Measurements from ENCODE around the gene VPS51. TPM values are rescaled to one million over a fixed set of nuclear protein-coding genes. Genes with fewer than 3 reads are reported as not detected.

VPS51 gene
- total RNA-seq, 4 donors from 2014 or later = 185 to 414 (median 237) TPM

DNA sequence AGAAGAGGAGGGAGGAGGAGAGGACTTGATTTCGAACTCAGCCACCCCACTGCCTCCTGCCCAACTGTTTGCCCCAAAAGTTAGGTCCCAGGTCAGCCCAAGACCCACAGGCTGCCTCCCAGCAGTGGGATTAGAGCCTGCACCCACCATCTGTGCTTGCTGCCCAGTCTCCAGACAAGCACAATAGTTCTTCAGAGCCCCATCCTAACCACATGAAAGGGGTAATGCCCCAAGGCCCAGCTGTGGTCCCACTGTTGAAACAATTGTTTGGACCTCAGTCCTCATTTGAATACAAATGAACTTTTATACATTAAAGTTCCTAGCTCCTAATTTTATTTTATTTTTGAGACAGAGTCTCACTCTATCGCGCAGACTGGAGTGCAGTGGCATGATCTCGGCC is 5.4 kb upstream of the VPS51 start:
- H3K4me1 ChIP-seq = peaks cover under 1 to 6% (median 3%) of the 10 kb centered on the region in 4 donors
- H3K4me3 ChIP-seq = no peak overlapping the region
- 97% methylated on average over 4 of the region's 4 CpGs for WGBS
- intact Hi-C loops (cut with DNase I) = no loop called here
- H3K36me3 ChIP-seq = peaks cover 22 to 44% (median 43%) of the 10 kb centered on the region in 4 donors
- TF ChIP-seq POLR2AphosphoS5 (IDR thresholded peaks at IDR 0.05) = no peak
- TF ChIP-seq, protein P1, sequence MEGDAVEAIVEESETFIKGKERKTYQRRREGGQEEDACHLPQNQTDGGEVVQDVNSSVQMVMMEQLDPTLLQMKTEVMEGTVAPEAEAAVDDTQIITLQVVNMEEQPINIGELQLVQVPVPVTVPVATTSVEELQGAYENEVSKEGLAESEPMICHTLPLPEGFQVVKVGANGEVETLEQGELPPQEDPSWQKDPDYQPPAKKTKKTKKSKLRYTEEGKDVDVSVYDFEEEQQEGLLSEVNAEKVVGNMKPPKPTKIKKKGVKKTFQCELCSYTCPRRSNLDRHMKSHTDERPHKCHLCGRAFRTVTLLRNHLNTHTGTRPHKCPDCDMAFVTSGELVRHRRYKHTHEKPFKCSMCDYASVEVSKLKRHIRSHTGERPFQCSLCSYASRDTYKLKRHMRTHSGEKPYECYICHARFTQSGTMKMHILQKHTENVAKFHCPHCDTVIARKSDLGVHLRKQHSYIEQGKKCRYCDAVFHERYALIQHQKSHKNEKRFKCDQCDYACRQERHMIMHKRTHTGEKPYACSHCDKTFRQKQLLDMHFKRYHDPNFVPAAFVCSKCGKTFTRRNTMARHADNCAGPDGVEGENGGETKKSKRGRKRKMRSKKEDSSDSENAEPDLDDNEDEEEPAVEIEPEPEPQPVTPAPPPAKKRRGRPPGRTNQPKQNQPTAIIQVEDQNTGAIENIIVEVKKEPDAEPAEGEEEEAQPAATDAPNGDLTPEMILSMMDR (IDR thresholded peaks at IDR 0.05) = no peak
- TF ChIP-seq EP300 (IDR thresholded peaks at IDR 0.05) = no peak
- TF ChIP-seq POLR2A (IDR thresholded peaks at IDR 0.05; ENCODE audit: low read depth) = no peak
- no peaks in the 10 kb centered on the region for H3K9me3 ChIP-seq
- H3K27ac ChIP-seq (replicated peaks in 1 of 4) = no peak overlapping the region
- H3K27me3 ChIP-seq = no peaks in the 10 kb centered on the region
- DNase-seq (ENCODE audit: extremely low spot score) = no peak

DNA sequence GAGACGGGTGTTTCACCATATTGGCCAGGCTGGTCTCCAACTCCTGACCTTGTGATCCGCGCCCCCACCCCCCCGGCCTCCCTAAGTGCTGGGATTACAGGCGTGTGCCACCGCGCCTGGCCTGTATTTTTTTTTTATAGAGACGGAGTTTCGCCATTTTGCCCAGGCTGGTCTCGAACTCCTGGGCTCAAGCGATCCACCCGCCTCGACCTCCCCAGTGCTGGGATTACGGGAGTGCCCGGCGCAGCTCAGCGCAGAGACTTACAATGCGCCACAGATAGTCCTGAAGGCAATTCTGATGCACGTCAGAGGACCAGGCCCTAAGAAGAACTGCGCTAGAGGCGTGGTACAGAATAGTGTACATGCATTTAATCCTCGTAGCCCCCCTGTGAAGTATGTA is 587 bp upstream of the VPS51 start:
- peak overlapping the region; percentile 75 to 93 (median 88) for H3K4me3 ChIP-seq
- H3K36me3 ChIP-seq = peaks cover 0 to 27% (median 12%) of the 10 kb centered on the region in 4 donors
- H3K27ac ChIP-seq (replicated peaks in 1 of 4) = peak overlapping the region; percentile 85 to 96 (median 90)
- H3K4me1 ChIP-seq = peaks cover 20 to 25% (median 23%) of the 10 kb centered on the region in 4 donors
- no peaks in the 10 kb centered on the region for H3K27me3 ChIP-seq
- intact Hi-C loops (cut with DNase I) = no loop called here
- WGBS = 74% methylated on average over 22 of the region's 22 CpGs
- H3K9me3 ChIP-seq = no peaks in the 10 kb centered on the region
- no peak for DNase-seq (ENCODE audit: extremely low spot score)
- no peak for TF ChIP-seq EP300 (IDR thresholded peaks at IDR 0.05)
- TF ChIP-seq, protein P1 (IDR thresholded peaks at IDR 0.05) = no peak
- no peak for TF ChIP-seq POLR2AphosphoS5 (IDR thresholded peaks at IDR 0.05)
- TF ChIP-seq POLR2A (IDR thresholded peaks at IDR 0.05; ENCODE audit: low read depth) = no peak

DNA sequence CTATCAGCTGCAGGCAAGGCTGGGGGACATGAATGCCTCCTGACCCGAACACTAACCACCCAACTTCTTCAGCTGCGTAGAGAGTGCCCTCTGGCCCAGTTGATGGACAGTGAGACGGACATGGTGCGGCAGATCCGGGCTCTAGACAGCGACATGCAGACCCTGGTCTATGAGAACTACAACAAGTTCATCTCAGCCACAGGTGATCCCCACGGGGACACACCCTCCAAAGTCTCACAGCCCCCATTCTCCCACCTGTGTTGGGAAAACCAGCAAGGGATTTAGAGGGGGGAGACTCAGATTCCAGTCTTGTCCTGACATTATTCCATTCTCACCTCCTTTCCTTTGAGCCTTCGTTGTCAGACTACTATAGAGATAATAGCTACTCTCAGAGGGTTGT is 912 bp downstream of the VPS51 start:
- no peak for TF ChIP-seq EP300 (IDR thresholded peaks at IDR 0.05)
- TF ChIP-seq POLR2AphosphoS5 (IDR thresholded peaks at IDR 0.05) = no peak
- no peak for TF ChIP-seq POLR2A (IDR thresholded peaks at IDR 0.05; ENCODE audit: low read depth)
- TF ChIP-seq, protein P1 (IDR thresholded peaks at IDR 0.05) = no peak
- Histone ChIP-seq H3K27ac (replicated peaks in 1 of 4) (peak overlapping the region; percentile 85 to 96 (median 90)), H3K4me3 (peak overlapping the region; percentile 75 to 93 (median 88)), H3K27me3 (no peaks in the 10 kb centered on the region), H3K9me3 (no peaks in the 10 kb centered on the region), H3K36me3 (peaks cover 0 to 27% (median 12%) of the 10 kb centered on the region in 4 donors), H3K4me1 (peaks cover 22 to 36% (median 28%) of the 10 kb centered on the region in 4 donors)
- intact Hi-C loops (cut with DNase I) = loop anchor here (1.0 kb wide), 1 partner anchor 13 kb away; the partner anchor contains the start of genes CDCA5 and ZFPL1
- WGBS = 89% methylated on average over 2 of the region's 8 CpGs
- no peak for DNase-seq (ENCODE audit: extremely low spot score)

DNA sequence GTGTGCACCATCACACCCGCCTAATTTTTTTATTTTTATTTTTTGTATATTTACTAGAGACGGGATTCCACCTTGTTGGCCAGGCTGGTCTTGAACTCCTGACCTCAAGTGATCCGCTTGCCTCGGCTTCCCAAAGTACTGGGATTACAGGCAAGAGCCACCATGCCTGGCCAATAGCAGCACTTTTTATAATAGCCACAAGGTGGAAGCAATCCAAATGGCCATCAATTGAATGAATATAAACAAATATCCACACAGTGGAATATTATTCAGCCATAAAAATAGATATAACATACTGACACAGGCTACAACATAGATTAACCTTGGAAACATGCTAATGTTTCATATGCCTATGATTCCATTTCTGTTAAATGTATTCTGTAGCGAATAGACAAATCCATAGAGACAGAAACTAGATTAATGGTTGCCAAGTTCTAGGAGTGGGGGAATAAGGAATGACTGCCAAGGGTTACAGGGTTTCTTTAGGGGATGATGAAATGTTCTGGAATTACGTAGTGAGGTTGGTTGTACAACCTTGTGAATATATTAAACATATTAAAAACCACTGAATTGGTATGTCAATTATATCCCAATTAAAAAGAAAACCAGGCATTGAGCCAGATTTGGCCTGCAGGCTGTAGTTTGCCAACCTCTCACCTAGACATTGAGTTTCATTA is 4.8 kb downstream of the VPS51 start:
- no peak overlapping the region for H3K27ac ChIP-seq (replicated peaks in 1 of 4)
- no peak for TF ChIP-seq POLR2A (IDR thresholded peaks at IDR 0.05; ENCODE audit: low read depth)
- no peak for TF ChIP-seq POLR2AphosphoS5 (IDR thresholded peaks at IDR 0.05)
- H3K4me3 ChIP-seq = no peak overlapping the region
- H3K36me3 ChIP-seq = peaks cover 5 to 47% (median 21%) of the 10 kb centered on the region in 4 donors
- no peaks in the 10 kb centered on the region for H3K27me3 ChIP-seq
- WGBS = 85% methylated on average over 6 of the region's 6 CpGs
- H3K4me1 ChIP-seq = peaks cover 26 to 52% (median 43%) of the 10 kb centered on the region in 4 donors
- intact Hi-C loops (cut with DNase I) = no loop called here
- no peaks in the 10 kb centered on the region for H3K9me3 ChIP-seq
- no peak for DNase-seq (ENCODE audit: extremely low spot score)

DNA sequence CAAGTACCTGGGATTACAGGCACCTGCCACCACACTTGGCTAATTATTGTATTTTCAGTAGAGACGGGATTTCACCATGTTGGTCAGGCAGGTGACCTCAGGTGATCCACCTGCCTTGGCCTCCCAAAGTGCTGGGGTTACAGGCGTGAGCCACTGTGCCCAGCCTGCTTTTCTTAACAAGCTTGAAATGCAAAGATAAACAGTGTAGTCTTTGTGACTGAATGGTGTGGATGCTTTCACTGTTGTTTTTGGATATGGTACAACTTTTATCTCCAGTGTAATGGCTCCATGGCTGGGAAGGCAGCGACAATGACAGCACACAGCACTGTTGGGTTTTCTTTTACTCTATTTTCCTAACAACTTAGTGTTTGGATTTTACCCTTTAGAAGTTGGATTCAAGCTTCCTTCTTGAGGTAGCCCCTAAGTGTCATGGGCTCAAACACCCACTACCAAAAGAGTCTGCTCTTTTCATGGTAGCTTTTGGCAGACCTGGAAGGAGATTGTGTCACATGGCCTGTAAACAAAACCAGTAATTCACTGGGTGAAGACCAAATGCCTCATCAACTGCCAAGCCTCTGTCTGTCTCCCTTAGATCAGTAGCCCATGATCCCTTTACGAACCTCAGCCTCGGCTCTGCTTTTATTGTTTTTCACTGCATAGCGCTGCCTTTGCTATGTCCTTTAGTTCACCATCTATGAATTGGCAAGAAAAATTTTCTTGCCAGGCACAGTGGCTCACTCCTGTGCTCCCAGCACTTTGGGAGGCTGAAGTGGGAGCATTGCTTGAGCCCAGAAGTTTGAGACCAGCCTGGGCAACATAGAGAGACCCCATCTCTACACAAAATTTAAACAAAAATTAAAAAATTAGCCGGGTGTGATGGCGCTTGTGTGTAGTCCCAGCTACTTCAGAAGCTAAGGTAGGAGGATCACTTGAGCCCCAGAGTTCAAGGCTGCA is 6.4 kb downstream of the VPS51 start:
- Histone ChIP-seq H3K4me3 (no peak overlapping the region), H3K9me3 (no peaks in the 10 kb centered on the region), H3K36me3 (peaks cover 5 to 54% (median 31%) of the 10 kb centered on the region in 4 donors), H3K4me1 (peaks cover 16 to 42% (median 32%) of the 10 kb centered on the region in 4 donors), H3K27ac (replicated peaks in 1 of 4) (peak overlapping the region in 2 of 4 donors; percentile 15), H3K27me3 (no peaks in the 10 kb centered on the region)
- WGBS = 77% methylated on average over 8 of the region's 8 CpGs
- intact Hi-C loops (cut with DNase I) = no loop called here
- no peak for DNase-seq (ENCODE audit: extremely low spot score)
- TF ChIP-seq POLR2AphosphoS5 (IDR thresholded peaks at IDR 0.05) = no peak
- TF ChIP-seq POLR2A (IDR thresholded peaks at IDR 0.05; ENCODE audit: low read depth) = no peak

Measured in esophagus muscularis mucosa (tissue), 4 donors.